Cortex of kidney (tissue), 1 donor: ENCODE measurements around the gene FAM219A.
"Not testable (repeated sequence)": the region's sequence is repeated elsewhere in the genome, so short reads cannot be mapped to it uniquely, and the experiment has no call there.

ENCODE experiments used
- DNase-seq: peaks from one replicate; lab custom pipeline; 2025; lab: John Stamatoyannopoulos, UW

Gene FAM219A

DNA sequence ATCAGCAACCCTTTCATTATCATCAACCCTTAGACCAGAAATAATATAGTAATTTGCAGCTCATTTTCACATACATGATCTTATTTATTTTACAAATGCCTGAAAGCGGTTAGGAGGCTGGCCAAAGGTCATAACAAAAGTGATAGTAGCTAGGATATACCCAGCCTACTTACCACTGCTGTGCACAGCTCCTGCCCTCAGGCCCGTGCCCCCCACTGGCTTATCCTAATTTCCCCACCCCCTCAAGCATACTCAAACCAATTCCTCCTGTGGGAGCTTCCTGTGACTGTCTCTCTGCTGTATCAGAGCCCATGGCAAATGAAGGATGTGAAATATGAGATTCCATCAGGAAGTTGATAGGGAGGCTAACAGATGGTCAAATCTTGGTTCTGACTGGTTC, 14.8 kb downstream of the FAM219A start:
- no peak for DNase-seq

GRCh38 chr9:34442770-34443169, 15.6 kb downstream of the FAM219A start:
- DNase-seq, result no peak

- no peak for DNase-seq
Measured at GRCh38 chr9:34440017-34440416, 18.4 kb downstream of the FAM219A start.

GRCh38 chr9:34438465-34438864, 19.9 kb downstream of the FAM219A start:
- DNase-seq, result not testable (repeated sequence)

- DNase-seq, result not testable (repeated sequence)
Measured at GRCh38 chr9:34437926-34438307, 20.5 kb downstream of the FAM219A start.

GRCh38 chr9:34437006-34437925, 21.1 kb downstream of the FAM219A start:
- DNase-seq, result no peak

DNA sequence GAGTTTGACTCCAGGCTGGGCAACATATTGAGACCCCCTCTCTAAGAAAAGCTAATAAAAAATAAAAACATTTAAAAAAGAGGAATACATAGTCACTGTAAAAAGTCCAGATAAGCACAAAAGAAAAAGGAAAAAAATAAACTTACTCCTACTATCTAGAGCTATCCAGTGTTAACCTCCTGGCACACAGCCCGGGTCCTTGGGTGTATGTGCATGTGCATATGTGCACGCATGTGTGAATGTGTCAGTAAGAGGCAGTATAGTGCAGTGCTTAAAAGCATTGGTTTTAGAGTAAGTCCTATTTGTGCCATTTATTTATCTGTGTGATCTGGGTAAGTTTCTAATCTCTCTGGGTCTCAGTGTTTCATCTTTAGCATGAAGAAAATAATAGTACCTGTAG, 26.7 kb downstream of the FAM219A start:
- DNase-seq, result no peak

DNA sequence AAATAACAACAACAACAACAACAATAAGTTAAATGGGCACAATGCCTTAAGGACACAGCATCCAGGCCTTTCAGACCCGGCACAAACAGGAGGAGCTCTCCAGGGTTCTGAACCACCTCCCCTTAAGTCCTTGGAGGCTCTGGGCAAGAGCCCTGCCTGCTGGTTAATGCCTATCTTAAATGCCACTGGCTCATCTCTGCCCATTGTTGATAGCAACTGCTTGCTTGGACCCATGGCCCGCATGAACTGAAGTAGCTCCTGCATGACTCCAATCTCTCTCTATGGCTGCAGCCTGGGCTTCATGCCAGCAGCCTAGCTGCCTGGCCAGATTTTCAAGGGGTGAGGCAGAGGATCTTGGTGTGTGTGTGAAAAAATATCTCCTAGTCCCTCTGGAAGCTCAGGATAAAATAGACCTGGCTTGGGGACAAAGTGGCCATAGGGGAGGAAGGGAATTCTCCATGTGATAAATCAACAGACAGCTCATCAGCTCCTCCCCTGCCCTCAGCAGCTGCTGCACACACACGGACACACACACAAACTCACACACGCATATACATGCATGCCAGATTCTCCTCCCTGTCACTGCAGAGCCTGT, 27.4 kb downstream of the FAM219A start:
- no peak for DNase-seq

DNA sequence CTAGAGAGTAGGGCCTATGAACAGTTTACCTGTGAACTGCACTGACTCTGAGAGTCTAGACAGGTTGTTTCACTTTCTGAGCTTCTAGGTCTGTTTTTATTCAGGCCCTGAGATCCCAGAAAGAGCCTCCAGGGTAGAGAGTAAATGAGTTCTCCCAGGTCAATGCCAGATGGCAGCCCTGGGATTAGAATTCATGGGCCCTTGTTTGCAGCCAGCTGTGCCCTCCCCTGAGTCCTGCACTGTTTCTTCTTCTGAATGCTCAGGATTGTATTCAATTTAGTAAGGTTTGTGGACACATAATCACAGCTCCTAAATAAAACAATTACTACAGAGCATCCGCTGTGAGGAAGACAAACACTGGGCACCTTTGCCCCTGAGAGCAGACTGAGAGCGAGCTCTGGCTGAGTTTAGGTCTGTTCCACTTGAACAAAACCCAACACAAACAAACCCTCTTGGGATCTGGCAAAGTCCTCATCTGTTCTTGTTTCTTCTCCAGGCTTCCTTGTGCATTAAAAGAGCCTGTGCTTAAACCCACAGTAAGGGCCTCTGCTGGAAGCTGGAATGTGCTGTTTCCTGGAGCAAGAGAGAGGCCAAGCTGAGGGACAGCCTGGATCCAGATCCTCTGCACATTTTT, 29.9 kb downstream of the FAM219A start:
- DNase-seq, result no peak

DNA sequence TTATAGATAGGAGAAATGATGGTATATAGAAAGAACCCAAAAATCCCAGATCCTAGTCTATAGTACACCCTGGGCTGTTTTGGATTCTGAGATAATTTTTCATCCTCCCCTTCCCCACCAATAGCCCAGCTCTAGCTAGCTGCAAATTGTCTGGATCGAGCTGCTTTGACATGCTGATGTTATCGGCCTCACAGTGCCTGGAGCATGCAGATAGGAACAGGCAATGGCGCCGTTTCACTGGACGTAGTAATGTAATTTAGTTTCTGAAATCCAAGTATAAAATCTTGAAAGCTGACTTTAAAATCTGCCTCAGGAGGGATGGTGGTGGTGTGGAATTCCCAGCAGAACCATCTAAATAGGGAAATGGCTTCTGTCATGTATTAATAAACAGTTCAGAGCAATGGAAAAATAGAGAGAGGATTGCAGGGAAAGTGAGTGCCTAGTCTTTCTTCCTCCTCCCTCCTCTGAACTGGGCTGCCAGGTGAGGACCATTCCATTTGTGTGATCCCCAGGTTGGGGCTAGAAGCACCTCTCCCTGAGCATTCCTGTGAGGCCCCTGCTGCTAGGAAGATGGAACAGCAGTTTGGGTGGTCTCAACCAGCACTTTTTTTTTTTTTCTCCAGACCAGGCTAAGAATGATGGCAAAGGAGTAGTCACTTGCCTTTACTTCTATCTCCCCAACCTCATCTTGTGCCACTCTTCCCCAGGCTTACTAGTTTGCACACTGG, 31.9 kb downstream of the FAM219A start:
- no peak for DNase-seq

DNA sequence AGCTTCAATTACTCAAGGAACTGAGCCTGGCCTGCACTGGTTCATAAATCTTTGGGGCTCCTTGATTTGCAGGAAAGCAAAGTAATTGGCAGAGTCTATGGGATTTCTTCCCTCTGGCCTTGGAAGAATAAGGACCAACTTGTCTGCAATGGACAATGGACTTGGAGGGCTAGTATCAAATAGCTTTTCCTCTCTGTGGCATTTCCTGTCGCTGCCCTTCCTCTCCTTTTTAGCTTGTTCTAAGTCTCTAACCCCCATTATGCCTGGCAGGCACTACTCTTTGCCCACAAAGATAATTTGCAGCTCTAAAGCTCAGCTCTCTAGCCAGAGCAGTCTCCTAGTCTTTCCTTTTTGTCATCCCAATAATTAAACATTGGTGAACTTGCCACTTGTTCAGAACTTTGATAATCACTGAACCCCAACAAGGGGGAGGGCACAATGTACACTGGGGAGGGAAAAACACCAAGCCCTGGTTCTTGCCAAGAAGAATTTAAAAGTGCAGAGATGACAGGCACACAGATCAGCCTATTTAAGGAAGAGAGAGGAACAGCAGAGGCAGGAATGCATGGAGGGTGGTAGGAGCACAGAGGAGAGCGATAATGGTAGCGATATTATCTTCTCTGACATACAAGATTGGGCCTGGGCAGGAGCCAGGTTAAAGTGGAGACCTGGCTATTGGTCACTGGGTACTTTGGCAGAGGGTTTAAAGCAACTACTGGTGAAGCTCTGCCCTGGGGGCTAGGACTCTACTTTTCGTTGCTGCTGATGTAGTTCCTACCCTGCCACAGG, 38.5 kb downstream of the FAM219A start:
- DNase-seq, result no peak

GRCh38 chr9:34417734-34418133, 40.6 kb downstream of the FAM219A start:
- no peak for DNase-seq

DNA sequence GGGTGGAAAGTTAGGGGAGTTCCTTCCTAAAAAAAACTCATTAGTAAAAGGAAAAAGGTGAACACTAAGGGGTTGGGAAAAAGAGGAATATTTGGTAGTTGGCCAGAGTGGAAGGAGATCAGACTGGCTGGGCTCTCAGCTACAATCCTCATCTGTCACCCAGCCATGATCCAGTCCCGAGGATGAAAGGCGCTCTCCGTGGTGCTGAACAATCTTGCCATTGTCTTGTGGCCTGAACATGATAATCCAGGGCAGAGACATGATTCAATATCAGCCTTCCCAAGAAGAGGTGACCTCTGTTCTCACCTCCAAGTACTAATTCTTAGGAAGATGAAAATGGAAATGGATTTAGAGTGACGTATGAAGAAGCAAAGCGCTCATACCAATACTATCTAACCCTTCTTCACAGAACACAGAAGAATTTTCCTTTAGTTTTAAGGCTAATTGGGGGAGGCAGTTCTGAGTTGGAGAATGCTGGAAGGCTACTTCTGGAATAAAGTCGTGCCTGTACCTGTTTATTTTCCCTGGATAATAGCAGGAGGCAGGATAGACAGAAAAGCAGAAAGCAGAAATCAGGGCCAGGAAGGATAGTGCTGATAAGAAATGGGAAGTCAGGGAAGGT, 45.0 kb downstream of the FAM219A start:
- DNase-seq, result no peak

GRCh38 chr9:34412336-34412735, 46.0 kb downstream of the FAM219A start:
- no peak for DNase-seq

- DNase-seq, result no peak
Measured at GRCh38 chr9:34409154-34409553, 49.2 kb downstream of the FAM219A start.

DNA sequence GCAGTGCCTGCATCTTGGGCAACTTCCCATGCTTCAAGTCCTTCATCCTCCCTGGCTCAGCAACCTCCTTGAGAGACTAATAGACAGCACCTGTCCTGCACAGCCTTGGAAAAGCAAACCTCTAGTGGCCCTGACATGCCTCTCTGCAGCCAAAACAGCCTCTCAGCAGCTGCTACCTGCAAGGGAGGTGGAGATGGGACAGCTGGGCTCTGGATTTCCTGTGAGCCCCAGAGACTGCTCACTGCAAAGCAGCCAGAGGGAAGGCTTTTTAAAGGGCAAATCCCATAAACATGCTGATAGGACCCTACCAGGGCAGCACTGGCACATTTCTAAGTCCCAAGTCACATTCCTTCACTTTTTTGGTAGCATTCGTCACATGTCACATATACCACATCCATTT, 50.2 kb downstream of the FAM219A start:
- DNase-seq, result no peak

DNA sequence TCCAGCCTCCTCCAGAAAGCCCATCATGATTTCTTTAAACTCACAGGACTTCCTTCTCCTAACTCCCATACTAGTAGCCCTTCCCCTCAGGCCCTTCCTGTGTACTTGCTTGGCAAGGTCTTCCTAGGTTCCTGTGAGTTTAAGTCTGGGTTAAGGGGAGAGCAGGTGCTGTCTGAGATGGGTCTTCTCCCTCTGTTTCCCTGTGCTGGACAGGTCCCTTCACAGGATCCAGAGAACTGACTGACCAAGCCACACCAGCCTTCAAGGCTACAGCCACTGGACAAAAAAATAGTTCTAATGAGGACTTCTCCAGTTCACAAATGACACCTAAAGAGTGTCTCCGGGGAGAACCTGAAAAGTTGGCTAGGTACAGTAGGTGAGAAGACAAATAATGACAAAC, 52.2 kb downstream of the FAM219A start:
- no peak for DNase-seq

DNA sequence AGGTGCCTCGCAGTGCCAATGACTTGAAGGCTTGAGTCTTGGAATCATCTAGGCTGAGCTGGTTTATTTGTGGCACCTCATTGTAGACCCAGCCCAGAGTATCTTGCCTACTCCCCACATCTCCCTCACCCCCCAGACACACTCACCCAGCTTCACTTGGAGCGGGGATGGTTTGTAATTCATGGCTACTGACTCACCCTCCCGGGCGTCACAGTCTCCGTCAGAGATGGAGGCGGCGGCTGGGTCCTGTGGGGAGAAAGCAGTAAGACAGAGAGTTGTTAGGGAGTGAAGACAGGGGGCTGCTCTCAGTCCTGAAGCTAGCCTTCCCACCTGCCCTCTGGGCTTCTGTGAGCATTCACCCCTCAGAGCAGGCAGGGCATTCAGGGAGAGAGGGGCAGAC, 52.7 kb downstream of the FAM219A start:
- no peak for DNase-seq

GRCh38 chr9:34403554-34404380, 54.6 kb downstream of the FAM219A start:
- no peak for DNase-seq
